A673 (cell line): ENCODE results near the gene GCN1. TPM values are rescaled to one million over a fixed set of nuclear protein-coding genes. Genes with fewer than 3 reads are reported as not detected.

Experiments used
- BruUV-seq: library from RNA; stranded (reverse); fragments of 400-500 nt; replicated peaks from 2 replicates; lab custom pipeline; 2021; lab: Mats Ljungman, UMichigan
- CTCF ChIA-PET: fragments of 300-600 bp; sonication (Branson Sonifier 250); formaldehyde crosslinking; loops from one replicate; lab custom pipeline; 2022; ENCODE audit warnings: antibody characterized with exemption; lab: Charles Lee
- POLR2A ChIA-PET: fragments of 300-600 bp; sonication (Branson Sonifier 250); formaldehyde crosslinking; loops from one replicate; lab custom pipeline; 2022; ENCODE audit warnings: antibody characterized with exemption; ENCODE audit not compliant: low non-redundant PET; lab: Charles Lee
- DNase-seq: peaks from one replicate; pipeline ENCODE4 v3.0.0-alpha.2; 2015; ENCODE audit warnings: low spot score
- H3K27ac ChIP-seq: fragments of 200-600 bp; sonication (generic); 2 replicates; pipeline ENCODE4 v1.5.1; 2016; ENCODE audit warnings: mixed run types, low read depth, mild to moderate bottlenecking, mixed read lengths, antibody characterized with exemption, low read length; ENCODE audit not compliant: poor library complexity, severe bottlenecking
- H3K27me3 ChIP-seq: fragments of 200-600 bp; sonication (generic); replicated peaks from 2 replicates; pipeline ENCODE4 v1.6.1; 2017; ENCODE audit warnings: mixed run types, low read depth, mild to moderate bottlenecking, mixed read lengths, antibody characterized with exemption, low read length; ENCODE audit not compliant: insufficient read depth, poor library complexity
- H3K36me3 ChIP-seq: fragments of 200-600 bp; sonication (generic); 2 replicates; pipeline ENCODE4 v1.6.1; 2016; ENCODE audit warnings: mixed run types, mild to moderate bottlenecking, mixed read lengths, antibody characterized with exemption, low read length; ENCODE audit not compliant: insufficient read depth, poor library complexity, severe bottlenecking
- H3K4me1 ChIP-seq: fragments of 200-600 bp; sonication (generic); 2 replicates; pipeline ENCODE4 v1.6.1; 2017; ENCODE audit warnings: mixed run types, mild to moderate bottlenecking, mixed read lengths, antibody characterized with exemption, low read length; ENCODE audit not compliant: insufficient read depth, poor library complexity, severe bottlenecking
- H3K4me3 ChIP-seq: fragments of 200-600 bp; sonication (generic); 2 replicates; pipeline ENCODE4 v1.5.1; 2016; ENCODE audit warnings: low read depth, mixed run types, mild to moderate bottlenecking, mixed read lengths, low read length; ENCODE audit not compliant: poor library complexity, severe bottlenecking
- H3K9me3 ChIP-seq: fragments of 200-600 bp; sonication (generic); 2 replicates; pipeline ENCODE4 v1.6.1; 2016; ENCODE audit warnings: mixed run types, low read depth, mild to moderate bottlenecking, mixed read lengths, antibody characterized with exemption, low read length; ENCODE audit not compliant: poor library complexity, severe bottlenecking
- EZH2 ChIP-seq: fragments of 200-600 bp; sonication (generic); IDR thresholded peaks from 2 replicates; pipeline ENCODE4 v1.6.1; 2017; ENCODE audit warnings: borderline replicate concordance, low read depth, mild to moderate bottlenecking, mixed read lengths, antibody characterized with exemption, low read length; ENCODE audit not compliant: poor library complexity, severe bottlenecking
- intact Hi-C: fragments of 100-400 bp; cut with micrococcal nuclease; formaldehyde crosslinking; loops from one replicate; pipeline ENCODE4 v1.10.0; 2022; ENCODE audit not compliant: unreplicated experiment
- total RNA-seq: library from RNA; stranded (reverse); gene quantifications from 2 replicates; pipeline ENCODE4 v1.2.3, GENCODE V29; 2021
- TF ChIP-seq, protein P1 (sequence below): fragments of 300-800, 200-600 bp; sonication (generic); conservative IDR thresholded peaks from 2 replicates; pipeline ENCODE4 v1.5.1; 2017; ENCODE audit warnings: low read depth, mild to moderate bottlenecking, antibody characterized with exemption, low read length, moderate library complexity, mixed read lengths

GCN1 gene
- total RNA-seq, 1 experiment from 2014 or later = 129 TPM

DNA sequence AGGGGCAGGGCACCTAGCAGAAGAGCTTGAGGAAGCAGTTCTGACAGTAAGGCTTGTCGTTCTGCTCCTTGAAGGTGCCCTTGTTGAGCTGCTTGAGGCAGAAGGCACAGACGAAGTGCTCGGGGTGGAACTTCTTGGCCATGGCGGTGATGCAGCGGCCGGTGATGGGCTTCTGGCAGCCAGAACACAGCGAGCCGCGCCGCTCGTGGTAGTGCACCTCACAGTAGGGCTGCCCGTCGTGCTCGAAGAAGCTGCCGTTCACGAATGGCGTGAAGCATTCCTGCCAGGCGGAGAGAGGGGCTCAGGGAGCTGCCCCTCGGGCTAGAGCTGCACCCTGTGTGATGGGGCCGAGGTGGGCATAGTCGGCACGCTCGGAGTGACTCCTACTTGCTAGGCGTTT is 17.8 kb upstream of the GCN1 start:
- no peak for DNase-seq
- intact Hi-C loops = no loop called here
- H3K27ac ChIP-seq = no peak overlapping the region
- TF ChIP-seq EZH2 = no peak
- TF ChIP-seq, protein P1, sequence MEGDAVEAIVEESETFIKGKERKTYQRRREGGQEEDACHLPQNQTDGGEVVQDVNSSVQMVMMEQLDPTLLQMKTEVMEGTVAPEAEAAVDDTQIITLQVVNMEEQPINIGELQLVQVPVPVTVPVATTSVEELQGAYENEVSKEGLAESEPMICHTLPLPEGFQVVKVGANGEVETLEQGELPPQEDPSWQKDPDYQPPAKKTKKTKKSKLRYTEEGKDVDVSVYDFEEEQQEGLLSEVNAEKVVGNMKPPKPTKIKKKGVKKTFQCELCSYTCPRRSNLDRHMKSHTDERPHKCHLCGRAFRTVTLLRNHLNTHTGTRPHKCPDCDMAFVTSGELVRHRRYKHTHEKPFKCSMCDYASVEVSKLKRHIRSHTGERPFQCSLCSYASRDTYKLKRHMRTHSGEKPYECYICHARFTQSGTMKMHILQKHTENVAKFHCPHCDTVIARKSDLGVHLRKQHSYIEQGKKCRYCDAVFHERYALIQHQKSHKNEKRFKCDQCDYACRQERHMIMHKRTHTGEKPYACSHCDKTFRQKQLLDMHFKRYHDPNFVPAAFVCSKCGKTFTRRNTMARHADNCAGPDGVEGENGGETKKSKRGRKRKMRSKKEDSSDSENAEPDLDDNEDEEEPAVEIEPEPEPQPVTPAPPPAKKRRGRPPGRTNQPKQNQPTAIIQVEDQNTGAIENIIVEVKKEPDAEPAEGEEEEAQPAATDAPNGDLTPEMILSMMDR = no peak
- H3K9me3 ChIP-seq = no peaks in the 10 kb centered on the region
- H3K4me3 ChIP-seq = no peak overlapping the region
- no TSS peak for BruUV-seq
- H3K4me1 ChIP-seq = no peaks in the 10 kb centered on the region
- ChIA-PET CTCF (interaction anchor here (1.1 kb wide), 1 partner anchor 16 kb away, joined by 3 read pairs; no protein-coding TSS in a partner anchor), POLR2A (no interaction called here)
- no peaks in the 10 kb centered on the region for H3K27me3 ChIP-seq
- H3K36me3 ChIP-seq = peaks cover 45% of the 10 kb centered on the region

DNA sequence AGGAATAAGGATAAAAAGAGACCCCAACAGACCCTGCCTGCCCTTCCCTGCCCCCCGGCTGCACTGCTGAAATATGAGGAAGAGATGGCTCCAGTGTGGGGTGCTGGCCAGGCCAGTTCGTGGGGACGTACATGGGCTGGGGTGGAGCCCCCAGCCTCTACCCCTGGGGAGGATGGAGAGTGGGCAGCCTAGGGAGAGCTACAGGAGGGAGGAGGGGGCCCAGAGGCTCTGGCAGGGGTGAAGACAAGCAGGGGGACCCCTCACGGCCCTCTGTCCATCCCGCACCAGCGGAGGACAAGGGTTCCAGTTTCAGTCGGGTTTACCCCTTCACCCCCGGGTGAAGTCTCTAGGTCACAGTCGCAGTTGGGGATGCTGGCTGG is 17.4 kb upstream of the GCN1 start:
- CTCF ChIA-PET = no interaction called here

DNA sequence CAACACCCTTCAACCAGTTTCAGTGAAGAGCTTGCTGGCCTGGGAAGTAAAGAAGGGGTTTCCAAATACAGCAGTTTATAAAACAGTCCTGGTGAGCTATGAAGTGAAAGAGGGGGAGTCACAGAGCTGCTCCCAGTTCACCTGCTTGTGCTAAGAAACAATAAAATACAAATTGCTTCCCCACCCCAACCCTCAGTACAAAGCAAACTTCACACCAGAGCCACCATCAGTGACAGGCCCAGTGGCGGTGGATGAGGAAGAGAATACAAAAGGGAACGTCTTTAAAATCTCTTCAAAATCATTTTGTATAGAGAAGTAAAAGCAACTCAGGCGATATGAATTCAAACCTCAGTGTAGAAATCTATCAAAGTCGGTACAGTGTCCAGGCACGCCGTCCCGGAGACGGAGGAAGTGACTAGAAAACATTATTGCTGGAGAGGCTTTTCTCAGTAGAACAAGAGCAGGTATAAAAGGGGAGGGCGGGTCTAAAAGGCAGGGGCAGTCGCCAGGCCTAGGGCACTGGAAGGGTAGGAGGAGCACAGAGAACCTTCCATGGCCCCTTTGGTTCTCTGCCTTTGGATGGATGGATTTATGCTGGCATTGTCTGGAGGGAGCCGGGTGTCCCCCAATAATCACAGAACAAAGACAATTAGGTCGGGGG is 16.9 kb upstream of the GCN1 start:
- H3K27ac ChIP-seq = peak overlapping the region; percentile 23
- H3K36me3 ChIP-seq = peaks cover 45% of the 10 kb centered on the region
- ChIA-PET CTCF (no interaction called here), POLR2A (no interaction called here)
- H3K4me1 ChIP-seq = no peaks in the 10 kb centered on the region
- no peaks in the 10 kb centered on the region for H3K9me3 ChIP-seq
- H3K27me3 ChIP-seq = no peaks in the 10 kb centered on the region
- BruUV-seq = no TSS peak
- H3K4me3 ChIP-seq = no peak overlapping the region
- intact Hi-C loops = no loop called here
- TF ChIP-seq, protein P1 = no peak
- TF ChIP-seq EZH2 = no peak
- no peak for DNase-seq

More for the DNA sequence above, 17.4 kb upstream of the GCN1 start:
- H3K4me1 ChIP-seq = no peaks in the 10 kb centered on the region
- no peak for TF ChIP-seq EZH2
- TF ChIP-seq, protein P1 = no peak
- no peak overlapping the region for H3K4me3 ChIP-seq
- H3K27ac ChIP-seq = no peak overlapping the region
- no peaks in the 10 kb centered on the region for H3K27me3 ChIP-seq
- H3K36me3 ChIP-seq = peaks cover 45% of the 10 kb centered on the region
- no peaks in the 10 kb centered on the region for H3K9me3 ChIP-seq
- intact Hi-C loops = no loop called here
- BruUV-seq = no TSS peak
- no peak for DNase-seq
- POLR2A ChIA-PET = no interaction called here
